Anterior cingulate cortex (tissue), 58 donors: Measurements from ENCODE around the gene GATA6.

Experiments used
- DNase-seq, 58 donors: peaks; one replicate each; lab custom pipeline; 2025; lab: John Stamatoyannopoulos, UW

Gene GATA6

GRCh38 chr18:22169011-22169888 lies at the start of gene GATA6:
Gene GATA6, plus strand, starts transcription at chr18:22169589. Its CDS starts 1,556 bp downstream, at chr18:22171145.
- peak in 4 of 58 donors; percentile 1 to 10 (median 3) for DNase-seq

GRCh38 chr18:22124970-22125369 lies 44.4 kb upstream of the GATA6 start:
- no peak for DNase-seq

GRCh38 chr18:22128954-22129353 lies 40.4 kb upstream of the GATA6 start:
- DNase-seq: no peak

- no peak for DNase-seq
These were observed 39.6 kb upstream of the GATA6 start for GRCh38 chr18:22129778-22130177.

- DNase-seq: no peak
These were observed 37.1 kb upstream of the GATA6 start for GRCh38 chr18:22132258-22132657.

GRCh38 chr18:22132763-22133162 lies 36.6 kb upstream of the GATA6 start:
- DNase-seq: no peak

- DNase-seq: no peak
These were observed 33.0 kb upstream of the GATA6 start for GRCh38 chr18:22136395-22136794.

GRCh38 chr18:22141211-22141610 lies 28.2 kb upstream of the GATA6 start:
- DNase-seq: no peak

- DNase-seq: no peak
These were observed 25.7 kb upstream of the GATA6 start for GRCh38 chr18:22143347-22144340.

- DNase-seq: no peak
These were observed 24.2 kb upstream of the GATA6 start for GRCh38 chr18:22145160-22145559.

GRCh38 chr18:22149710-22150109 lies 19.7 kb upstream of the GATA6 start:
- no peak for DNase-seq

- DNase-seq: no peak
These were observed 17.3 kb upstream of the GATA6 start for GRCh38 chr18:22152093-22152492.

- no peak for DNase-seq
These were observed 16.0 kb upstream of the GATA6 start for GRCh38 chr18:22153428-22153827.

- DNase-seq: no peak
These were observed 13.8 kb upstream of the GATA6 start for GRCh38 chr18:22155584-22155983.

GRCh38 chr18:22159014-22159413 lies 10.4 kb upstream of the GATA6 start:
- no peak for DNase-seq

GRCh38 chr18:22161090-22161489 lies 8.3 kb upstream of the GATA6 start:
- DNase-seq: no peak

- no peak for DNase-seq
These were observed 5.8 kb upstream of the GATA6 start for GRCh38 chr18:22163416-22164161.

GRCh38 chr18:22164337-22165048 lies 4.9 kb upstream of the GATA6 start:
- no peak for DNase-seq

GRCh38 chr18:22165049-22165602 lies 4.3 kb upstream of the GATA6 start:
- no peak for DNase-seq
